Measurements from ENCODE around the gene LRRC63.
"Not testable (repeated sequence)": the region's sequence is repeated elsewhere in the genome, so short reads cannot be mapped to it uniquely, and the experiment has no call there.

LRRC63 gene

GRCh38 chr13:46235286-46235685, 23.6 kb downstream of the LRRC63 start:
- DNase-seq (ENCODE audit: low read depth, low spot score), result no peak

GRCh38 chr13:46265292-46265691, 53.6 kb downstream of the LRRC63 start:
- no peak for DNase-seq (ENCODE audit: low read depth, low spot score)

GRCh38 chr13:46267166-46267565, 55.4 kb downstream of the LRRC63 start:
- no peak for DNase-seq (ENCODE audit: low read depth, low spot score)

GRCh38 chr13:46270416-46270815, 58.7 kb downstream of the LRRC63 start:
- DNase-seq (ENCODE audit: low read depth, low spot score), result no peak

GRCh38 chr13:46274094-46274698, 62.5 kb downstream of the LRRC63 start:
- DNase-seq (ENCODE audit: low read depth, low spot score), result no peak

GRCh38 chr13:46278474-46278873, 66.7 kb downstream of the LRRC63 start:
- no peak for DNase-seq (ENCODE audit: low read depth, low spot score)

GRCh38 chr13:46281779-46282178, 70.1 kb downstream of the LRRC63 start:
- no peak for DNase-seq (ENCODE audit: low read depth, low spot score)

GRCh38 chr13:46283912-46284824, 72.4 kb downstream of the LRRC63 start:
- not testable (repeated sequence) for DNase-seq (ENCODE audit: low read depth, low spot score)

GRCh38 chr13:46286972-46287371, 75.2 kb downstream of the LRRC63 start:
- no peak for DNase-seq (ENCODE audit: low read depth, low spot score)

GRCh38 chr13:46288570-46289259, 77.0 kb downstream of the LRRC63 start:
- DNase-seq (ENCODE audit: low read depth, low spot score), result peak; percentile 49

- DNase-seq (ENCODE audit: low read depth, low spot score), result no peak
These were observed 77.7 kb downstream of the LRRC63 start for GRCh38 chr13:46289260-46289955.

- no peak for DNase-seq (ENCODE audit: low read depth, low spot score)
These were observed 78.7 kb downstream of the LRRC63 start for GRCh38 chr13:46290434-46290833.

GRCh38 chr13:46293436-46293835, 81.7 kb downstream of the LRRC63 start:
- no peak for DNase-seq (ENCODE audit: low read depth, low spot score)

GRCh38 chr13:46295491-46296114, 83.9 kb downstream of the LRRC63 start:
- peak; percentile 1 for DNase-seq (ENCODE audit: low read depth, low spot score)

GRCh38 chr13:46296115-46296822, 84.5 kb downstream of the LRRC63 start:
- DNase-seq (ENCODE audit: low read depth, low spot score), result peak; percentile 63

- peak; percentile 48 for DNase-seq (ENCODE audit: low read depth, low spot score)
These were observed 85.2 kb downstream of the LRRC63 start for GRCh38 chr13:46296921-46297320.

- no peak for DNase-seq (ENCODE audit: low read depth, low spot score)
These were observed 85.7 kb downstream of the LRRC63 start for GRCh38 chr13:46297361-46297811.

GRCh38 chr13:46303742-46304385, 92.1 kb downstream of the LRRC63 start:
- DNase-seq (ENCODE audit: low read depth, low spot score), result no peak

- DNase-seq (ENCODE audit: low read depth, low spot score), result no peak
These were observed 92.8 kb downstream of the LRRC63 start for GRCh38 chr13:46304546-46304945.

- no peak for DNase-seq (ENCODE audit: low read depth, low spot score)
These were observed 95.8 kb downstream of the LRRC63 start for GRCh38 chr13:46307554-46307953.
